ENCODE data around the gene SLC6A3.
"Not testable (repeated sequence)": the region's sequence is repeated elsewhere in the genome, so short reads cannot be mapped to it uniquely, and the experiment has no call there.

SLC6A3 gene

GRCh38 chr5:1441166-1441865 is 3.9 kb downstream of the SLC6A3 start:
- no peak for DNase-seq (ENCODE audit: low spot score)

GRCh38 chr5:1440098-1440493 is 5.1 kb downstream of the SLC6A3 start:
- DNase-seq (ENCODE audit: low spot score) = no peak

GRCh38 chr5:1439388-1440097 is 5.7 kb downstream of the SLC6A3 start:
- no peak for DNase-seq (ENCODE audit: low spot score)

- DNase-seq (ENCODE audit: low spot score) = no peak
Observed at GRCh38 chr5:1438871-1439270, 6.4 kb downstream of the SLC6A3 start.

GRCh38 chr5:1437876-1438559 is 7.2 kb downstream of the SLC6A3 start:
- DNase-seq (ENCODE audit: low spot score) = no peak

- DNase-seq (ENCODE audit: low spot score) = peak; percentile 84
Observed at GRCh38 chr5:1437226-1437829, 7.9 kb downstream of the SLC6A3 start.

- no peak for DNase-seq (ENCODE audit: low spot score)
Observed at GRCh38 chr5:1436681-1437080, 8.6 kb downstream of the SLC6A3 start.

- DNase-seq (ENCODE audit: low spot score) = no peak
Observed at GRCh38 chr5:1436036-1436435, 9.2 kb downstream of the SLC6A3 start.

GRCh38 chr5:1435369-1435768 is 9.9 kb downstream of the SLC6A3 start:
- no peak for DNase-seq (ENCODE audit: low spot score)

GRCh38 chr5:1432296-1432695 is 12.9 kb downstream of the SLC6A3 start:
- DNase-seq (ENCODE audit: low spot score) = no peak

- DNase-seq (ENCODE audit: low spot score) = no peak
Observed at GRCh38 chr5:1431896-1432295, 13.3 kb downstream of the SLC6A3 start.

- DNase-seq (ENCODE audit: low spot score) = no peak
Observed at GRCh38 chr5:1431021-1431811, 14.0 kb downstream of the SLC6A3 start.

- DNase-seq (ENCODE audit: low spot score) = no peak
Observed at GRCh38 chr5:1430121-1430795, 15.0 kb downstream of the SLC6A3 start.

GRCh38 chr5:1429496-1429895 is 15.7 kb downstream of the SLC6A3 start:
- DNase-seq (ENCODE audit: low spot score) = no peak

GRCh38 chr5:1429066-1429465 is 16.2 kb downstream of the SLC6A3 start:
- no peak for DNase-seq (ENCODE audit: low spot score)

- DNase-seq (ENCODE audit: low spot score) = no peak
Observed at GRCh38 chr5:1428107-1428506, 17.1 kb downstream of the SLC6A3 start.

- DNase-seq (ENCODE audit: low spot score) = no peak
Observed at GRCh38 chr5:1424716-1425115, 20.5 kb downstream of the SLC6A3 start.

- DNase-seq (ENCODE audit: low spot score) = no peak
Observed at GRCh38 chr5:1423901-1424603, 21.2 kb downstream of the SLC6A3 start.

- not testable (repeated sequence) for DNase-seq (ENCODE audit: low spot score)
Observed at GRCh38 chr5:1422522-1422921, 22.7 kb downstream of the SLC6A3 start.

- no peak for DNase-seq (ENCODE audit: low spot score)
Observed at GRCh38 chr5:1421521-1422341, 23.5 kb downstream of the SLC6A3 start.

All from SW480 (cell line).